Endothelial cell of umbilical vein (primary cell): ENCODE results near the gene GAK.

ENCODE experiments used
- EZH2 ChIP-seq: IDR thresholded peaks from 2 replicates; pipeline ENCODE4 v1.6.1; 2012; ENCODE audit warnings: borderline replicate concordance, low read depth, mild to moderate bottlenecking, moderate library complexity, low read length, inconsistent platforms; ENCODE audit not compliant: severe bottlenecking
- FOS ChIP-seq: IDR thresholded peaks from 2 replicates; pipeline ENCODE4 v1.6.1; 2011; ENCODE audit warnings: mild to moderate bottlenecking, low read length, moderate library complexity, borderline replicate concordance; ENCODE audit not compliant: insufficient read depth
- GATA2 ChIP-seq: IDR thresholded peaks from 2 replicates; pipeline ENCODE4 v1.7.0; 2011; ENCODE audit warnings: low read depth, mild to moderate bottlenecking, moderate library complexity, mixed read lengths, low read length; ENCODE audit not compliant: insufficient read length, insufficient read depth
- MYC ChIP-seq: IDR thresholded peaks from one replicate; pipeline ENCODE4 v1.6.1; 2011; ENCODE audit warnings: mild to moderate bottlenecking, low read depth, low read length
- POLR2A ChIP-seq: IDR thresholded peaks from 2 replicates; pipeline ENCODE4 v1.6.1; 2012; ENCODE audit warnings: low read depth, mild to moderate bottlenecking, control low read depth, low read length
- POLR2AphosphoS5 ChIP-seq: IDR thresholded peaks from 2 replicates; pipeline ENCODE4 v1.6.1; 2012; ENCODE audit warnings: low read depth, mild to moderate bottlenecking, control low read depth, low read length, moderate library complexity; ENCODE audit not compliant: insufficient read depth
- TF ChIP-seq, protein P1 (sequence below), 2 donors: IDR thresholded peaks; 1 replicate in 1 of 2; 2 replicates in 1 of 2; pipeline ENCODE4 v1.5.1; 2011; ENCODE audit warnings: low read length in 2 of 2, mild to moderate bottlenecking in 2 of 2, moderate library complexity in 2 of 2, control low read depth in 1 of 2, inconsistent platforms in 1 of 2, low read depth in 1 of 2; ENCODE audit not compliant: insufficient read depth in 1 of 2; ENCODE audit errors: extremely low read depth in 1 of 2
- TF ChIP-seq, protein P2 (sequence below): IDR thresholded peaks from 2 replicates; pipeline ENCODE4 v1.6.1; 2011; ENCODE audit not compliant: insufficient read depth, insufficient read length

DNA sequence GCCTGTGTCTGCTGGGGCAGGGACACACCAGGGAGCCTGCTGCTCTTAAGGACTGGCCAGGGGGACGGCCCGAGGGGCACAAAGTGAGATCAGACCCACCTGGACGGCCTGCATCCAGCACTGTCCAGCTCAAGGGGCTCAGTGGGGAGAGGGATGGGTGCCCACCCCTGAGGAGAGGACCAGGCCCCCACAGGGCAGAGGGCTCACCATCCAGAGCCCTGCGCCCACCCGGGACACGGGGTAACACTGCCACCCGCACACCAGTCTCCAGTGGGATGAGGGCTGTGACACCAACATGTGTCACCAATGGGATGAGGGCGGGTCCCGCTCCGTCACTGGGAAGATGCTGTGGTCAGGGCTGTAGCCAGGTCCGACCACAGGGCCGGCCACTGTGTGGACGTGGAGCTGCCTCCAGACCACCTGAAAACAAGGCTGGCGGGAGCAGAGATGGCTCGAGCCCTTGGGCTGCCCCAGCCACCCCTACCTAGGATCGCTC, 28.1 kb upstream of the GAK start:
- TF ChIP-seq POLR2A, result no peak
- no peak for TF ChIP-seq EZH2
- TF ChIP-seq POLR2AphosphoS5, result no peak
- TF ChIP-seq, protein P1, sequence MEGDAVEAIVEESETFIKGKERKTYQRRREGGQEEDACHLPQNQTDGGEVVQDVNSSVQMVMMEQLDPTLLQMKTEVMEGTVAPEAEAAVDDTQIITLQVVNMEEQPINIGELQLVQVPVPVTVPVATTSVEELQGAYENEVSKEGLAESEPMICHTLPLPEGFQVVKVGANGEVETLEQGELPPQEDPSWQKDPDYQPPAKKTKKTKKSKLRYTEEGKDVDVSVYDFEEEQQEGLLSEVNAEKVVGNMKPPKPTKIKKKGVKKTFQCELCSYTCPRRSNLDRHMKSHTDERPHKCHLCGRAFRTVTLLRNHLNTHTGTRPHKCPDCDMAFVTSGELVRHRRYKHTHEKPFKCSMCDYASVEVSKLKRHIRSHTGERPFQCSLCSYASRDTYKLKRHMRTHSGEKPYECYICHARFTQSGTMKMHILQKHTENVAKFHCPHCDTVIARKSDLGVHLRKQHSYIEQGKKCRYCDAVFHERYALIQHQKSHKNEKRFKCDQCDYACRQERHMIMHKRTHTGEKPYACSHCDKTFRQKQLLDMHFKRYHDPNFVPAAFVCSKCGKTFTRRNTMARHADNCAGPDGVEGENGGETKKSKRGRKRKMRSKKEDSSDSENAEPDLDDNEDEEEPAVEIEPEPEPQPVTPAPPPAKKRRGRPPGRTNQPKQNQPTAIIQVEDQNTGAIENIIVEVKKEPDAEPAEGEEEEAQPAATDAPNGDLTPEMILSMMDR (IDR thresholded peaks at IDR 0.05; ENCODE audit: extremely low read depth in 1 of 2, insufficient read depth in 1 of 2, low read depth in 1 of 2, low read length in 2 of 2), result no peak
- TF ChIP-seq, protein P2, sequence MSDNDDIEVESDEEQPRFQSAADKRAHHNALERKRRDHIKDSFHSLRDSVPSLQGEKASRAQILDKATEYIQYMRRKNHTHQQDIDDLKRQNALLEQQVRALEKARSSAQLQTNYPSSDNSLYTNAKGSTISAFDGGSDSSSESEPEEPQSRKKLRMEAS, result no peak
- no peak for TF ChIP-seq MYC
- TF ChIP-seq FOS, result no peak
- TF ChIP-seq GATA2, result no peak
